Neural progenitor cell (in vitro differentiated cells): ENCODE results near the gene ELMO1. TPM values are rescaled to one million over a fixed set of nuclear protein-coding genes. Genes with fewer than 3 reads are reported as not detected.

Experiments used
- DNase-seq: peaks from one replicate; pipeline ENCODE4 v3.0.0-alpha.2; 2016; ENCODE audit warnings: low spot score
- H2AFZ ChIP-seq: fragments of 200-600 bp; sonication (generic); replicated peaks from 2 replicates; pipeline ENCODE4 v1.6.1; 2016; ENCODE audit warnings: antibody characterized with exemption
- H3F3A ChIP-seq: fragments of 200-600 bp; sonication (generic); 2 replicates; pipeline ENCODE4 v1.6.1; 2016; ENCODE audit warnings: antibody characterized with exemption, low read depth
- H3K27ac ChIP-seq: fragments of 200-600 bp; sonication (generic); 2 replicates; pipeline ENCODE4 v1.5.1; 2016; ENCODE audit warnings: mild to moderate bottlenecking
- H3K27me3 ChIP-seq: fragments of 200-600 bp; sonication (generic); 2 replicates; pipeline ENCODE4 v1.6.1; 2016; ENCODE audit warnings: mild to moderate bottlenecking, moderate library complexity
- H3K36me3 ChIP-seq: fragments of 200-600 bp; sonication (generic); 2 replicates; pipeline ENCODE4 v1.5.1; 2016
- H3K4me1 ChIP-seq: fragments of 200-600 bp; sonication (generic); 2 replicates; pipeline ENCODE4 v1.6.1; 2016; ENCODE audit warnings: mixed run types
- H3K4me2 ChIP-seq: fragments of 200-600 bp; sonication (generic); 2 replicates; pipeline ENCODE4 v1.6.1; 2016
- H3K4me3 ChIP-seq: fragments of 200-600 bp; sonication (generic); 2 replicates; pipeline ENCODE4 v1.5.1; 2016
- H3K79me2 ChIP-seq: fragments of 200-600 bp; sonication (generic); 2 replicates; pipeline ENCODE4 v1.6.1; 2016; ENCODE audit warnings: low read depth
- H3K9ac ChIP-seq: fragments of 200-600 bp; sonication (generic); 2 replicates; pipeline ENCODE4 v1.6.1; 2016
- H3K9me3 ChIP-seq: fragments of 200-600 bp; sonication (generic); 2 replicates; pipeline ENCODE4 v1.5.1; 2016; ENCODE audit warnings: low read depth
- H4K20me1 ChIP-seq: fragments of 200-600 bp; sonication (generic); 2 replicates; pipeline ENCODE4 v1.6.1; 2016; ENCODE audit warnings: low read depth
- H3K27ac Mint-ChIP-seq: 3 replicates; pipeline ENCODE4 v1.8.0; 2021; ENCODE audit warnings: mixed read lengths
- H3K27me3 Mint-ChIP-seq: 2 replicates; pipeline ENCODE4 v1.8.0; 2022; ENCODE audit warnings: low read depth, mild to moderate bottlenecking, inconsistent platforms, moderate library complexity, mixed read lengths; ENCODE audit not compliant: insufficient read depth
- H3K36me3 Mint-ChIP-seq: 3 replicates; pipeline ENCODE4 v1.8.0; 2021; ENCODE audit warnings: mixed read lengths
- H3K4me1 Mint-ChIP-seq: 3 replicates; pipeline ENCODE4 v1.8.0; 2021; ENCODE audit warnings: mixed read lengths
- H3K4me3 Mint-ChIP-seq: 3 replicates; pipeline ENCODE4 v1.8.0; 2021; ENCODE audit warnings: mild to moderate bottlenecking, moderate library complexity, mixed read lengths
- H3K9me3 Mint-ChIP-seq: 3 replicates; pipeline ENCODE4 v1.8.0; 2020; ENCODE audit warnings: mixed read lengths
- EZH2 ChIP-seq: fragments of 200-600 bp; sonication (generic); IDR thresholded peaks from 2 replicates; pipeline ENCODE4 v1.6.1; 2017; ENCODE audit warnings: antibody characterized with exemption, mild to moderate bottlenecking, moderate library complexity
- EZH2phosphoT487 ChIP-seq: fragments of 200-600 bp; sonication (generic); IDR thresholded peaks from 2 replicates; pipeline ENCODE4 v1.6.1; 2017; ENCODE audit warnings: antibody characterized with exemption
- total RNA-seq: library from RNA; depleted of rRNA; stranded (reverse); fragments of >200 nt; gene quantifications from 2 replicates; pipeline ENCODE4 v1.2.3, GENCODE V29; 2015; ENCODE audit warnings: low replicate concordance
- TF ChIP-seq, protein P1 (sequence below): fragments of 200-600 bp; sonication (generic); IDR thresholded peaks from 2 replicates; pipeline ENCODE4 v1.5.1; 2017; ENCODE audit warnings: antibody characterized with exemption, mild to moderate bottlenecking

The ELMO1 gene
- total RNA-seq, 1 donor from 2014 or later = 22.0 TPM

DNA sequence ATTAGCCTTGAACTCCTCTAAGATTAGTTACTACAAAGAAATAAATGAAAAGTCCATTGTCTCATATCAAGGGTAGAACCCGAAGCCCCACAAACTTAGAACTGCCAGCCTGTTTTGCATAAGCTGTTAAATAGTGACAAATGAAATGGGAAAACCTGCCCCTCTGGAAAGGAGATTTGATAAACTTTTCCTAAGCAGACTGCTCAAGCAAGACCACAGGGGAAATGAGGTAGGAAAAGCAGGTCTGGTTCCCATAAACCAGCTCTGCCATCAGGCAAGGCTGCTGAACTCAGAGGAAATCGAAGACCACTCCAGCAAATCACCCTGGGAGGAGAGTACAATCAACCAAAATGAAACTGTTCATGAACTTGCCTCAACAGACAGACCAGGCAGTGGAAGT, 542.8 kb downstream of the ELMO1 start:
- Histone ChIP-seq H3K9ac (no peak overlapping the region), H3K27me3 (no peaks in the 10 kb centered on the region), H3K4me2 (no peak overlapping the region), H3K79me2 (no peaks in the 10 kb centered on the region), H4K20me1 (no peaks in the 10 kb centered on the region), H3K27ac (no peak overlapping the region), H3K9me3 (no peaks in the 10 kb centered on the region), H2AFZ (no peak overlapping the region), H3K4me3 (no peak overlapping the region), H3K4me1 (peaks cover 8% of the 10 kb centered on the region), H3K36me3 (no peaks in the 10 kb centered on the region), H3F3A (no peaks in the 10 kb centered on the region)
- TF ChIP-seq EZH2 = no peak
- TF ChIP-seq EZH2phosphoT487 = no peak
- TF ChIP-seq, protein P1, sequence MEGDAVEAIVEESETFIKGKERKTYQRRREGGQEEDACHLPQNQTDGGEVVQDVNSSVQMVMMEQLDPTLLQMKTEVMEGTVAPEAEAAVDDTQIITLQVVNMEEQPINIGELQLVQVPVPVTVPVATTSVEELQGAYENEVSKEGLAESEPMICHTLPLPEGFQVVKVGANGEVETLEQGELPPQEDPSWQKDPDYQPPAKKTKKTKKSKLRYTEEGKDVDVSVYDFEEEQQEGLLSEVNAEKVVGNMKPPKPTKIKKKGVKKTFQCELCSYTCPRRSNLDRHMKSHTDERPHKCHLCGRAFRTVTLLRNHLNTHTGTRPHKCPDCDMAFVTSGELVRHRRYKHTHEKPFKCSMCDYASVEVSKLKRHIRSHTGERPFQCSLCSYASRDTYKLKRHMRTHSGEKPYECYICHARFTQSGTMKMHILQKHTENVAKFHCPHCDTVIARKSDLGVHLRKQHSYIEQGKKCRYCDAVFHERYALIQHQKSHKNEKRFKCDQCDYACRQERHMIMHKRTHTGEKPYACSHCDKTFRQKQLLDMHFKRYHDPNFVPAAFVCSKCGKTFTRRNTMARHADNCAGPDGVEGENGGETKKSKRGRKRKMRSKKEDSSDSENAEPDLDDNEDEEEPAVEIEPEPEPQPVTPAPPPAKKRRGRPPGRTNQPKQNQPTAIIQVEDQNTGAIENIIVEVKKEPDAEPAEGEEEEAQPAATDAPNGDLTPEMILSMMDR = no peak
- H3K4me3 Mint-ChIP-seq = no peak overlapping the region
- H3K36me3 Mint-ChIP-seq = no peaks in the 10 kb centered on the region
- H3K27me3 Mint-ChIP-seq = peaks cover 2% of the 10 kb centered on the region
- no peak for DNase-seq
- peaks cover 12% of the 10 kb centered on the region for H3K4me1 Mint-ChIP-seq
- H3K9me3 Mint-ChIP-seq = no peaks in the 10 kb centered on the region
- H3K27ac Mint-ChIP-seq = no peak overlapping the region

DNA sequence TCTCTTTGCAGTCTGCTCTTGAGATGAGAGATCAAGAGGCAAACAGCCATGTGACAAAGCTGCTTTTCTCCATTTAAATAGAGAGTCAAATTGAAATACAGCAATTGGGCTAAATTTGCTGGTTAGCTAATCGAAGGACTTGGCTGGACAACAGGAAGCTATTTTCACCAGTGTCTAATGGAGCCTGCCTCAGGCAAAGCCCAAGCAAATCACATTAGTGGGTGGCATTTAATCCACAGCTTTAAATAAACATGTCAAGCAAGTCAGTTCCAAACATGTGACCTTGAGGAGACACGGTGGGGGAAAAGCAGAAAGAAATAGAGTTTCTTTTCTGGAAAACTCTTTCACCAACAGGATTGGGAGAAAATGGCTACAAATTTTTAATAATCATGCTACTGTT, 543.9 kb downstream of the ELMO1 start:
- Histone ChIP-seq H3K36me3 (no peaks in the 10 kb centered on the region), H3F3A (no peaks in the 10 kb centered on the region), H4K20me1 (no peaks in the 10 kb centered on the region), H3K4me3 (no peak overlapping the region), H3K27ac (no peak overlapping the region), H2AFZ (no peak overlapping the region), H3K4me1 (peaks cover 8% of the 10 kb centered on the region), H3K4me2 (no peak overlapping the region), H3K79me2 (no peaks in the 10 kb centered on the region), H3K27me3 (no peaks in the 10 kb centered on the region), H3K9ac (no peak overlapping the region), H3K9me3 (no peaks in the 10 kb centered on the region)
- no peak for DNase-seq
- Mint-ChIP-seq H3K27me3 (peaks cover 2% of the 10 kb centered on the region), H3K4me3 (peak overlapping the region; percentile 22), H3K4me1 (peaks cover 12% of the 10 kb centered on the region), H3K9me3 (no peaks in the 10 kb centered on the region), H3K27ac (no peak overlapping the region), H3K36me3 (no peaks in the 10 kb centered on the region)
- TF ChIP-seq EZH2 (no peak), EZH2phosphoT487 (no peak)
- TF ChIP-seq, protein P1 = no peak

- H3K4me2 ChIP-seq = no peak overlapping the region
- no peaks in the 10 kb centered on the region for H3K36me3 ChIP-seq
- H3K9me3 Mint-ChIP-seq = no peaks in the 10 kb centered on the region
- no peak overlapping the region for H3K4me3 Mint-ChIP-seq
- H4K20me1 ChIP-seq = no peaks in the 10 kb centered on the region
- no peaks in the 10 kb centered on the region for H3K9me3 ChIP-seq
- H3K36me3 Mint-ChIP-seq = no peaks in the 10 kb centered on the region
- H3K4me1 Mint-ChIP-seq = peaks cover 12% of the 10 kb centered on the region
- H3K27me3 Mint-ChIP-seq = peaks cover 2% of the 10 kb centered on the region
- H3K27ac Mint-ChIP-seq = no peak overlapping the region
- H3K4me3 ChIP-seq = no peak overlapping the region
- no peaks in the 10 kb centered on the region for H3K79me2 ChIP-seq
- no peak overlapping the region for H2AFZ ChIP-seq
- H3F3A ChIP-seq = no peaks in the 10 kb centered on the region
- no peaks in the 10 kb centered on the region for H3K27me3 ChIP-seq
- TF ChIP-seq EZH2 (no peak), EZH2phosphoT487 (no peak)
- TF ChIP-seq, protein P1 = no peak
- peaks cover 8% of the 10 kb centered on the region for H3K4me1 ChIP-seq
- H3K27ac ChIP-seq = no peak overlapping the region
- DNase-seq = no peak
- H3K9ac ChIP-seq = no peak overlapping the region
These were observed 544.6 kb downstream of the ELMO1 start for GRCh38 chr7:36904101-36904500.
